ENCODE data around the gene COBL.

COBL gene

DNA sequence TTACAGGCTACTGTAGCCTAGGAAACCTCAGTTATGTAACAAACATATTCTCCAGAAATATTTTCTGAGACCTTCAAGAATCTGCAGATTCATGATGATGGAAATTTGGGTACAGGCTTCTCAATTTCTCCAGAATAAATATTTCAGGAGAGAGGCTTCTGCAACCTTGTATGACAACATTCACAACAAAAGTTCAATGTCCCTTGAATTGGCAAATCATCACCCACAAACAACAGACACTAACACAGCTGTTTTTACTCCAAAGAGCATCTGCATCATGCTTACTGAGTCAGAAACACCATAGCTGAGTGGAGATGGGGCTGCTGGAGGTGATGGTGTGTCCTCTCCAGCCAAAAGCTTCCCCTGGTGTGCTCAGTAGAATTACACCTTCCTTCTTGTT, 9.3 kb upstream of the COBL start:
- DNase-seq (ENCODE audit: low read depth) = no peak

DNA sequence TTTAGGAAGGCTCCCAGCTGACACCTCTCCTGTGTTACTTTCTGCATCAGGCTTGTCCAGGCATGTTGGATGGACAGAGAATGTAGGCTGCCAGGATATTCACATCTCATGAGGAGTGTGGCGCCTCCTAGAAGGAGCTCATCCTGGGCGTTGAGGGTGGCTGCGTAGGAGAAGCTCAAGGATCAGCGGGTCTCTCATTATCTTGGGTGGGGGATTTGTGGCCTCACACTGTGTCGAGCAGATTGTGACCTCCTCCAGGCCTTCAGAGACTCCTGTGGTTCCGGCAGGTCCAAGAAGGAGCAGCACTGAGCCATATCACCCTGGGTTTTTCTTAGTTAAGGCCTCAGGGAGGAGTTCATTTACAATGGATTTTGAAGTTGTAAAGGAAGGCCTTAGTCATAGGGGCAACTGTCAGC, 8.7 kb upstream of the COBL start:
- no peak for DNase-seq (ENCODE audit: low read depth)

DNA sequence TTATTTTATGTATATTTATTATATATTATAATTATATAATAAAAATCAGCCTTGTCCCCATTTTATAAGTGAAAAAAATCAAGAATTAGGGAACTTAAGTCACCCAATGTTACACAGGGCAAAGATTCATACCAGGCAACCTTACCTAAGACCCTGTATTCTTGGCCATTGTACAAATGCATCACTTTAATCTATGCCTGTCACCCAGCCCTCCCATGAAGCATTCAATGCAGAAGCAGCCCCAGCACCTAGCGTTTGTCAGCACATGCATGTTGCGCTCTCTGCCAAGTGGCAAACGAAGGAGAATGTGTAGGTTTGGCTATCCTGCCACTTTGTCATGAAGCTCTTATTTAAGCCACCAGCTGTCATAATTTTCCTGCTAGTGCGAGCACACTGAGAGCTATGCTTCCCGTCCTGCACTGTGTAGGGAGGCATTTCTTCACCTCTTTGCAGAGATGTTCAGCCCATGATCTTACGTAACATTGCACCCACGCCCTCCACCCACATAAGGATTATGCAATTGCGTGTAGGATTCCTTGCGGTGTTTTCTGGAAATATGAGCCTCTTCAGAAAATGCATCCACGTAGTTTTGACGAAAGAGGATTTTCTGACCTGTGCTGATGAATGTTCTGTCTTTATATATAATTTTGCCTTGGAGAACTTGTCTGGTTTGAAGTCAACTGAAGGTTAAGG, 7.7 kb upstream of the COBL start:
- peak; percentile 62 for DNase-seq (ENCODE audit: low read depth)

DNA sequence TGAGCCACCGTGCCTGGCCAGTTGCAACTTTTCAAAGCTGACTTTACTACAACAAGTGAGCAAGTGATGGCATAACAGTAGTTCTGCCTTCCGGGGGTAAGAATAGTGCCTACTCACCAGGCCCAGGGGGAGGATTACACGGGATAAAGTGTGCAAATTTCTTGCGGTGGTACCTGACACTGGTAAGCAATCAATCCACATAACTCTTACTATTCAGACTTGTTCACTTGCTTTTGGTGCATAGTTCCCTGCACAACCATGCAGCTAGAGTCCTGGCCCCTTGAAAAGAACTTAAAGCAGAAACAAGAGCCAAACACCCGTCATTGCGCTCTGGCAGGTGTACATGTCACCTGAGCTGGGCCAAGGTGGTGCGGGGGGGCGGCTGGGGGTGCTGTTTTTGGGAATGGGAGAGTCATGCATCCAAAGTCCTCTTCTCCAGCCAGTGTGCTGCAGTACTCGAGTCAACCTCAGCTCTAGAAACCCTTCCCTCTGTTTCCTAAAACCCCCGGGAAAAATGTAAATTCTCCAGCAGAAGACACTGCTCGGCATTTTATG, 5.4 kb upstream of the COBL start:
- DNase-seq (ENCODE audit: low read depth) = no peak

- DNase-seq (ENCODE audit: low read depth) = no peak
Observed at GRCh38 chr7:51318886-51319579, 2.4 kb upstream of the COBL start.

DNA sequence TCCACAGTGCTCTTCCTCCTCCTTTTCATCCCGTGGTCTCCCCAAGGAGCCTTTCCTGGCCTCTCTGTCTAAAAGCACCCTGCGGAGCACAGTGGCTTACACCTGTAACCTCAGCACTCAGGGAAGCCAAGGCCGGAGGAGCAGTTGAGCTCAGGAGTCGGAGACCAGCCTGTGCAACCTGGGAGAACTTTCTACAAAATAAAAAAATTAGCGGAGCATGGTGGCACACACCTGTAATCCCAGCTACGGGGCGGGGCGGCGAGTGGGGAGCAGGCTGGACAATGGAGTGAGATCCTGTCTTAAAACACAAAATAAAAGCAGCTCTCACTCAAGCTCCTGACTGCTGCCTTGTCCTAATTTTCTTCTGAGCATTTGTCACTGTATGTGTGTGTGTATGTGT, 1.4 kb upstream of the COBL start:
- DNase-seq (ENCODE audit: low read depth) = no peak

DNA sequence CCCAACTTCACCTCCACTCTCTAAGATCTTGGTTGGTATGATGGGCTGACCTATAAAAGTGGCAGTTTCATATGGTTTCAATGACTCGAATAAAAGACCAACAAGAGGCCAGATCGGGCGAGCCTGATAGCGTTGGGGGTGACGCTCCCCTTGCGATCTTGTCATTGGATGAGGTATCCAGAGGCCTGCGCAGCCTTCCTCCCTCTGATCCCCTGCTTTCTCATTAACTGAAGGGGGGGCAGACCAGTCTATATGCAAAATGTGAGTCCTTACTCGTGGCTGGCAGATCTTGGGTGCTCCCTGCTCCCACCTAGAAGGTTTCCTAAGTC, 937 bp upstream of the COBL start:
- no peak for DNase-seq (ENCODE audit: low read depth)

DNA sequence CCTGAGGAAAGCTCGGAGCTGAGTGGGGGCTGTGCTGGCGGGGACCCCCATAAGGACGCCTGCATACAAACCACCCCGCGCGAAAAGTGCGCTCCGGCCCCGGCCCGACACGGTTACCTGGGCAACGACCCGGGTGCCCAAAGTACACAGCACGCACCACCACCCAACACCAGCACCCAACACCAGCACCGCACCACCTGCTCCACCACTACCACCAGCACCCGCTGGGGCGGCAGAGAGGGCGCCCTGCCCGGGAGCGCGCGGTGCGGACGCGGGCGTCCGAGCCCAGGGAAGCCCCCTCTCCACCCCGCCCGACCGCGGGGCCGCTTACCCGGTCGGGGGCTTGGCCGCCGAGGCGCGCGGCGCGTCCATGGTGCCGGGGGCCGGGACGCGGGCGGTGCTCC, 345 bp downstream of the COBL start:
- DNase-seq (ENCODE audit: low read depth) = no peak

GRCh38 chr7:51315393-51316261, 982 bp downstream of the COBL start:
- no peak for DNase-seq (ENCODE audit: low read depth)

- DNase-seq (ENCODE audit: low read depth) = no peak
Observed at GRCh38 chr7:51314726-51315125, 1.9 kb downstream of the COBL start.

DNA sequence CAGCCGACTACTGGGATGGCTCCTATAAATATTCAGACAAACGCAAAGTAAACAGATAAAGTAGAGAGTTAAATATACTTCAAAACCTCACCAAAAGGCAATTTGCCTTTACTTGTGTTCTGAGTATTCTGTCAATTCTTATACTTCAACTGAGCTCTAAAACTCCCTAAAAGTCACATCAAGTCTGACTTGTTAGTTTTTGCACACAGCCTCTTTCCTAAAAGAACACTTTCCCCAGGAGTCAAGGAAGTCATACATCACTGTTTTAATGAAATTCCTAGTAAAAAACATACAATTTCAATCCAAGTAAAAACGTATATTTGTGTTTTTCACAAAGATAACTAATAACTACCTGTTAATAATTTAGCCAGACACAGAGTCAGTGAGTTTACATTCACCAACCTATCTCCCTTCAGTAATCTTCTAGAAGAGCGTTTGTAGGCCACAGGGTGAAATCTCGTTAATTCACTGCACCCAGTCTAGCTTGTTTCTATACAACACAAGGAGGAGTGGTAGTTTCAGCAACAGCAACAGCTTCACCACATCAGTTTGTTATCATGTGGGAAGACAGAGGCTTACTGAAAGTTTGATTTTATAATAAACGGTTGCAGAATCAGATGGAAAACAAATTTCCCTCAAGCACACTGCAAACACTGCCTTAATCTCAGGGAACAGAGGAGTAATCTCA, 2.7 kb downstream of the COBL start:
- no peak for DNase-seq (ENCODE audit: low read depth)

DNA sequence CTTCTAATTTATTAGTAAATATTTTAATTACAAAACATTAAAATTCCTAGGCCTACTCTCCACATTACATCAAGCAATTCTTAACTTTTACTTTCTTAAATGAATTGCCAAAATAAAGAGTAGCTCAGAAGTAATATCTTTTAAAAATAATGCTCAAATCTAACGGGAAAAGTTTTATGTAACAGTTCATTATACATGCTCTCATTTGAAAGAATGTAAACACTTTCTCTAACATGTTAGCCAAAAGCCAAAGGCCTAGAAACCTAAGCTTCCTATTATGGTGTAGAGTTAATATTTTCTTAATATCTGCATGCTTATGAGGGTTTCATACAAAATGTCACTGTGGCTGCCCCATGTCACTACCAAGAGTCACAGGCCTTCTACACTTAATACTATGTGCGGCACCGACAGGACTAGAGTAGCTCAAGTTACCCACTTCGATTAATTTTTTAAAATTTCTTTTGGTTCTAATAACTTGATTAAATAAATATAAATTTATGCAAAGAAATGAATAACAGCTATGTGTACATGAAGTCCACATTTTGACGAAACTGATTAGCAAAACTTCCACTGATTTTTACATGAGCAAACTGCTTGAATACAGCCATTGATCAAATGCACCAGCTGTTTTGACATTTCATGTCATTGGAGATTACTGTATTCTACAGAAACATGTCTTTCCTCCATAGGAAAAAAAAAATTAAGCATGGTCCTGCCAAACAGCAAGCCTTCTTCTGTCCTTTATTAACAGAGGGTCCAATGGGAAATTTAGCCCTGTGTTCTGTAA, 3.5 kb downstream of the COBL start:
- DNase-seq (ENCODE audit: low read depth) = no peak

DNA sequence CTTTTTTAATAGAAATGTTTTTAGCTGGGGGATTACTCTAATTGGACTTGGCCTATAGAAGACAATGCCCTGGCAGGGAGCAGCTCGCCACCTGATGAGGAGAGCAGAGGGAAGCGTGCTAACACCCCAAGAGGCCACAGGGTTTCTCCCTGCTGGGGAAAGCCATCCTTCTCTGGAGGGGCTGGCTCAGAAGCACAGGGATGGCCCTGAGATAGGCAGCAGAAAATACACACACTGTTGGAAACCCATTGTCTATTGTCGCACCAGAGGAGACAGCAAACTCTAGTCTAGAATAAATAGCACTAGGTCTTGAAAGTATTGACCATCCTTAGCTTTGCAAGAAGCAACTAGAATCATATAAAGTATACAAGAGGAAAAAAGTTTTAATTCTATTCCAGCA, 5.4 kb downstream of the COBL start:
- DNase-seq (ENCODE audit: low read depth) = no peak

- no peak for DNase-seq (ENCODE audit: low read depth)
Observed at GRCh38 chr7:51310131-51310583, 6.5 kb downstream of the COBL start.

DNA sequence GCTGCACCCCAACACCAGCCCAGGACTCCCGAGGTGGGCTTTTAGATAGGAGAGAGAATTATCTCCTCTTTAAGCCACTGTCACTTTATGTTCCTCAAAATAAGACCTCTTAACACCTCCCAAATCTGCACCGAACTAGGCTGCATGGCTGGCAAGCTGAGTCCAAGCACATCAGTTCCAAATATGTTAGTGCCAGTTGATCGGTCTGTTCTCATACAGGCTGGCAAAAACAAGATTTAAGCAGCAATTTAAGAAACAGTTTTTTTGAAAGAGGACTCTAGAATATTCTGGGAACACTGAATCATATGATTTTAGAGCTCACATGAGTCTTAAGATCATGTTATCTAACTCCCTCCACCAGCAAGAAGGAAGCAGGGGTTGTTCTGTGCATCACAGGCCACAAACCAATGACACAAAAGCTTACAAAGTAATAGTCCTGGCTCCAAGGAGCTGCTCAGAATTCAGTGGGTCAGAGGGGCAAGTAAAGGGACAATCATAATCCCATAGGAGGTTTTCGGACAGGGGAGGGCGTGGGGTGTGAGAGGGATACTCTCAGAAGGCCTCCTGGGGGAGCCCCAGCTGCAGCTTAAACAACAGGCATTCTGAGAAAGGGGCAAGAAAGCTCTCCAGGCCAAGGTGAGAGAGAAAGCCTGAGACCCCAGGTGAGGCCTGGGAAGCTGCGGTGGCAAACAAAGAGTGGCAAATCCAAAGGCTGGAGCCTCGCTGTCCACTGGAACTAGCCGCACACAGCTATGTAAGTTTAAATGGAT, 7.1 kb downstream of the COBL start:
- no peak for DNase-seq (ENCODE audit: low read depth)

GRCh38 chr7:51308696-51309095, 7.9 kb downstream of the COBL start:
- no peak for DNase-seq (ENCODE audit: low read depth)

GRCh38 chr7:51308265-51308664, 8.3 kb downstream of the COBL start:
- no peak for DNase-seq (ENCODE audit: low read depth)

- DNase-seq (ENCODE audit: low read depth) = no peak
Observed at GRCh38 chr7:51307651-51308210, 8.9 kb downstream of the COBL start.

GRCh38 chr7:51306761-51307160, 9.8 kb downstream of the COBL start:
- no peak for DNase-seq (ENCODE audit: low read depth)

DNA sequence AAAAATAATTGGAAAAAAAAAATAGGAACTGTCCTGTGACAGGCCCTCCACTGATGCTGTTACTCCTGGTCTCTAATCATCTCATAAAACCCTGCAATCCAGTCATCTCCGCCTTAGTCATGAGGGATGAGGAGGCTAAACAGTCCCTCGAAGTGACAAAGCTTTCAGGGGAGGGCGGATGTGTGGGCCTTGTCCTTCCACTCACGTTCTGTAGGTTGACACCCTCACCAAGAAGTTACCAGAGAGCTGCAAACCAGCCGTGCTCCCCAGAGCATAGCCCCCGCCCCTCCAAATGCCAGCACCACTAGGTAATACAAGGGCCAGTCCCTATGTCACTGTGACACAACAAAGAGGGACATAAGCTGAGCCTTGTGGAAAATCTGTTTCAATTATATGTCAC, 11.9 kb downstream of the COBL start:
- no peak for DNase-seq (ENCODE audit: low read depth)

Data from amniotic epithelial cell (primary cell).